Caco-2 (cell line): ENCODE data around the gene MAB21L3. TPM values are rescaled to one million over a fixed set of nuclear protein-coding genes. Genes with fewer than 3 reads are reported as not detected.
A peak's percentile ranks its signal among the peaks of the same experiment; 100 is the strongest.

Experiments
- Bru-seq: library from RNA; stranded (reverse); fragments of 400-500 nt; gene quantifications from one replicate; lab custom pipeline; 2021; lab: Mats Ljungman, UMichigan
- BruChase-seq, 2 experiments: library from RNA; stranded (reverse); fragments of 400-500 nt; gene quantifications; one replicate each; lab custom pipeline; 2021; lab: Mats Ljungman, UMichigan
- BruUV-seq: library from RNA; stranded (reverse); fragments of 400-500 nt; replicated peaks from 2 replicates; lab custom pipeline; 2021; lab: Mats Ljungman, UMichigan
- CTCF ChIA-PET: fragments of 300-600 bp; sonication (Branson Sonifier 250); formaldehyde crosslinking; loops from one replicate; lab custom pipeline; 2022; ENCODE audit warnings: antibody characterized with exemption; lab: Charles Lee
- POLR2A ChIA-PET: fragments of 300-600 bp; sonication (Branson Sonifier 250); formaldehyde crosslinking; loops from one replicate; lab custom pipeline; 2022; ENCODE audit warnings: antibody characterized with exemption; lab: Charles Lee
- DNase-seq, 2 experiments: peaks; one replicate each; pipeline versions ENCODE4 v3.0.0 to v3.0.0-alpha.2; 2020 to 2022
- H3K27me3 ChIP-seq: replicated peaks from 2 replicates; pipeline ENCODE4 v1.6.0; 2011; ENCODE audit warnings: low read length; ENCODE audit not compliant: control insufficient read depth, insufficient read depth
- H3K36me3 ChIP-seq: 2 replicates; pipeline ENCODE4 v1.5.1; 2011; ENCODE audit warnings: low read length; ENCODE audit not compliant: control insufficient read depth, insufficient read depth
- H3K4me1 ChIP-seq: fragments of 250-450 bp; sonication (Bioruptor Pico); 2 replicates; pipeline ENCODE4 v1.5.1; 2020; ENCODE audit warnings: mild to moderate bottlenecking
- H3K4me3 ChIP-seq: 2 replicates; pipeline ENCODE4 v1.5.1; 2011; ENCODE audit warnings: low read depth, mild to moderate bottlenecking, control low read depth, low read length
- H3K9me3 ChIP-seq: fragments of 250-450 bp; sonication (Bioruptor Pico); 2 replicates; pipeline ENCODE4 v1.5.1; 2020; ENCODE audit warnings: mild to moderate bottlenecking, moderate library complexity
- H3K27ac Mint-ChIP-seq: one replicate; pipeline ENCODE4 v1.8.0; 2022; ENCODE audit warnings: mixed read lengths; ENCODE audit not compliant: unreplicated experiment
- H3K27me3 Mint-ChIP-seq: one replicate; pipeline ENCODE4 v1.8.0; 2022; ENCODE audit warnings: mixed read lengths; ENCODE audit not compliant: insufficient read depth, unreplicated experiment
- H3K36me3 Mint-ChIP-seq: one replicate; pipeline ENCODE4 v1.8.0; 2022; ENCODE audit warnings: mild to moderate bottlenecking, mixed read lengths; ENCODE audit not compliant: insufficient read depth, unreplicated experiment
- H3K4me1 Mint-ChIP-seq: one replicate; pipeline ENCODE4 v1.8.0; 2022; ENCODE audit warnings: low read depth, mixed read lengths; ENCODE audit not compliant: unreplicated experiment
- H3K4me3 Mint-ChIP-seq: one replicate; pipeline ENCODE4 v1.8.0; 2022; ENCODE audit warnings: mild to moderate bottlenecking, moderate library complexity, mixed read lengths; ENCODE audit not compliant: unreplicated experiment
- H3K9me3 Mint-ChIP-seq: one replicate; pipeline ENCODE4 v1.8.0; 2022; ENCODE audit warnings: mixed read lengths; ENCODE audit not compliant: unreplicated experiment
- intact Hi-C: fragments of 100-400 bp; cut with micrococcal nuclease; formaldehyde crosslinking; loops from one replicate; pipeline ENCODE4 v1.10.0; 2022; ENCODE audit not compliant: unreplicated experiment
- long read RNA-seq: library from polyadenylated mRNA; stranded (forward); transcript quantifications from one replicate; pipeline ENCODE4 v2.0.0, GENCODE V29; 2022
- total RNA-seq: library from RNA; stranded (reverse); gene quantifications from 2 replicates; pipeline ENCODE4 v1.2.3, GENCODE V29; 2022
- TF ChIP-seq, protein P1 (sequence below), 2 experiments: fragments of 200-600 bp in 1 of 2; IDR thresholded peaks; 1 replicate in 1 of 2; 2 replicates in 1 of 2; pipeline versions ENCODE4 v1.5.1 to v1.8.0; 2011 to 2022; ENCODE audit warnings: antibody characterized with exemption in 1 of 2, control low read depth in 1 of 2, inconsistent platforms in 1 of 2, low read depth in 1 of 2, low read length in 1 of 2, mild to moderate bottlenecking in 1 of 2, moderate library complexity in 1 of 2; ENCODE audit not compliant: insufficient read depth in 1 of 2, severe bottlenecking in 1 of 2, unreplicated experiment in 1 of 2

Gene MAB21L3
- total RNA-seq (0.26 and 0.66 TPM in 2 replicates), Bru-seq, nascent RNA (percentile 26 among the genes with signal in this experiment), BruChase-seq, experiment 1, labeled RNA remaining after a 2-hour chase (percentile 26 among the genes with signal in this experiment), BruChase-seq, experiment 2, labeled RNA remaining after a 6-hour chase (percentile 22 among the genes with signal in this experiment)
- long read RNA-seq, result 0 reads

DNA sequence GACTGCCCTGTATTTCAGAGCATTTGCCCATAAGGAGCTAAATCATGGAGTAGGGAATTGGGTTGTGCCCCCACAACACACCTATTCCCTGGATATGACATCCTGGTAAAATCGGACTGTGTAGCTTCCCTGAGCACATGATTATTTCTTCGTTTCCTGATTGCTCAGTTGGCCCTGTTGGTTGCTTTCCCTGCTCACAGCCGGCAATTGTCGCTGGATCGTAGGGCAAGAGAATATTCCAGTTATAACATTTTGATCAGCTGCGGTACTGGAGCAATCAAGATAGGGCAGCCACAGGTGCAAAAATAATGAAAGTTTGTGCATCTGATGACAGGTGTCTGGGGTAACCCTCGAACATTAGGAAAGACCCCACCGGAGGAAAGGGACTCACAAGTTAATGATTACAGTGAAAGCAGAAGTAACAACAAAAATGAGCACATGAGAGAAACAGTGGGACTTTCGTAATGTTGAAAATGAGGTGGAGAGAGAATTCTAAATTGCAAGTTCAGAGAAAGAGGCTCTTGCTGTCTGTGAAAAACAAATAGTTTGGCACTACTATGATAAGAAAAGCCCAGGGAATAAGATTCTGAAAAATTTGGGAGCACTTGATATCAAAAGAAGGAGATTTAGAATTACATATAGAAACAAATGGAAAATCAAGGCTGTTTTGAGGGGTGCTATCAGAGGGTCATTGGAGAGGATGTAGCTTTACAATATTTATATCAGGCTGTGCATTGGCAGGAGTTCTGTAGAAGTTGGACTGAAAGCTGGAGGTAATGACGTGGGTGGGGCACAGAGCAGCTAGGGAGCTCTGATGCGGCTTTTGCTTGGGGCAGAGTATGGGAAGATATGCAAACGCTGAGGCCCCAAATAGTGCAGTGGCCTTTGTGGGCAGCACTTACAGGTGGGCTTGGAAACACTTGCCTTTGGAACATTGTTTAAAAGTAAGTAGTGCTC, at the start of gene MAB21L3:
Gene MAB21L3 (plus strand): TSS at position 833 of the 957 bp plus-strand sequence. CDS start 1,217 bp downstream, outside the sequence.
- no peaks in the 10 kb centered on the region for H3K9me3 Mint-ChIP-seq
- H3K4me1 ChIP-seq, result peaks cover 33% of the 10 kb centered on the region
- CTCF ChIA-PET, result interaction anchor here (0.9 kb wide), 1 partner anchor 12 kb away, joined by 7 read pairs; no protein-coding TSS in a partner anchor
- H3K4me3 Mint-ChIP-seq, result peak within 1 kb of the TSS; percentile 51
- no TSS peak for BruUV-seq
- H3K27me3 ChIP-seq, result no peaks in the 10 kb centered on the region
- no peak for DNase-seq
- peaks cover 20% of the 10 kb centered on the region for H3K4me1 Mint-ChIP-seq
- H3K27me3 Mint-ChIP-seq, result no peaks in the 10 kb centered on the region
- POLR2A ChIA-PET, result no interaction called here
- TF ChIP-seq, protein P1, sequence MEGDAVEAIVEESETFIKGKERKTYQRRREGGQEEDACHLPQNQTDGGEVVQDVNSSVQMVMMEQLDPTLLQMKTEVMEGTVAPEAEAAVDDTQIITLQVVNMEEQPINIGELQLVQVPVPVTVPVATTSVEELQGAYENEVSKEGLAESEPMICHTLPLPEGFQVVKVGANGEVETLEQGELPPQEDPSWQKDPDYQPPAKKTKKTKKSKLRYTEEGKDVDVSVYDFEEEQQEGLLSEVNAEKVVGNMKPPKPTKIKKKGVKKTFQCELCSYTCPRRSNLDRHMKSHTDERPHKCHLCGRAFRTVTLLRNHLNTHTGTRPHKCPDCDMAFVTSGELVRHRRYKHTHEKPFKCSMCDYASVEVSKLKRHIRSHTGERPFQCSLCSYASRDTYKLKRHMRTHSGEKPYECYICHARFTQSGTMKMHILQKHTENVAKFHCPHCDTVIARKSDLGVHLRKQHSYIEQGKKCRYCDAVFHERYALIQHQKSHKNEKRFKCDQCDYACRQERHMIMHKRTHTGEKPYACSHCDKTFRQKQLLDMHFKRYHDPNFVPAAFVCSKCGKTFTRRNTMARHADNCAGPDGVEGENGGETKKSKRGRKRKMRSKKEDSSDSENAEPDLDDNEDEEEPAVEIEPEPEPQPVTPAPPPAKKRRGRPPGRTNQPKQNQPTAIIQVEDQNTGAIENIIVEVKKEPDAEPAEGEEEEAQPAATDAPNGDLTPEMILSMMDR (IDR thresholded peaks at IDR 0.05; ENCODE audit: insufficient read depth in 1 of 2, low read depth in 1 of 2, low read length in 1 of 2, severe bottlenecking in 1 of 2, unreplicated experiment in 1 of 2), result no peak
- no peaks in the 10 kb centered on the region for H3K36me3 ChIP-seq
- no peaks in the 10 kb centered on the region for H3K9me3 ChIP-seq
- H3K36me3 Mint-ChIP-seq, result no peaks in the 10 kb centered on the region
- peak within 1 kb of the TSS; percentile 43 for H3K27ac Mint-ChIP-seq
- intact Hi-C loops, result no loop called here
- H3K4me3 ChIP-seq, result no peak within 1 kb of the TSS

DNA sequence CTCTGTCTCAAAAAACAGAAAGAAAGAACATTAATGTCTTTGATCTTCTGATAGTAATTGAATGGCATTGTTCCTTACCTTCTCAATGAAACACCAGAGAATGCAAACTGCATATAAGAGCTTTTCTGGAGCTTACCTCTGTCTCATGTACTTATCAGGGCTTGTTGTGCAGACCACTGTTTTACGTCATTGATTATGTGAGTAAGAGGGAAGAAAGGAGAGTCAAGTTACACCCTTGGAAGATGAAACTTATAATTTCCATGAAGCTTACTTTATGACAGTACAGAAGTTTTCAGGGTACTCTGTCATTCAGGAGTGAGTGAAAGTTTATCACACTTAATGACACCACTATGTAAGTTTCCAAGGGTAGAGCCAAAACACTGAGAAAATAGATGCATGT, 49.0 kb upstream of the MAB21L3 start:
- CTCF ChIA-PET, result no interaction called here
- BruUV-seq, result no TSS peak
- Histone ChIP-seq H3K9me3 (no peaks in the 10 kb centered on the region), H3K36me3 (no peaks in the 10 kb centered on the region), H3K27me3 (no peaks in the 10 kb centered on the region), H3K4me3 (no peak overlapping the region), H3K4me1 (no peaks in the 10 kb centered on the region)
- H3K4me1 Mint-ChIP-seq, result peaks cover 5% of the 10 kb centered on the region
- no peaks in the 10 kb centered on the region for H3K36me3 Mint-ChIP-seq
- H3K27ac Mint-ChIP-seq, result no peak overlapping the region
- H3K9me3 Mint-ChIP-seq, result no peaks in the 10 kb centered on the region
- TF ChIP-seq, protein P1 (IDR thresholded peaks at IDR 0.05; ENCODE audit: insufficient read depth in 1 of 2, low read depth in 1 of 2, low read length in 1 of 2, severe bottlenecking in 1 of 2, unreplicated experiment in 1 of 2), result no peak
- intact Hi-C loops, result no loop called here
- peaks cover 6% of the 10 kb centered on the region for H3K27me3 Mint-ChIP-seq
- no peak for DNase-seq
- POLR2A ChIA-PET, result no interaction called here
- no peak overlapping the region for H3K4me3 Mint-ChIP-seq

DNA sequence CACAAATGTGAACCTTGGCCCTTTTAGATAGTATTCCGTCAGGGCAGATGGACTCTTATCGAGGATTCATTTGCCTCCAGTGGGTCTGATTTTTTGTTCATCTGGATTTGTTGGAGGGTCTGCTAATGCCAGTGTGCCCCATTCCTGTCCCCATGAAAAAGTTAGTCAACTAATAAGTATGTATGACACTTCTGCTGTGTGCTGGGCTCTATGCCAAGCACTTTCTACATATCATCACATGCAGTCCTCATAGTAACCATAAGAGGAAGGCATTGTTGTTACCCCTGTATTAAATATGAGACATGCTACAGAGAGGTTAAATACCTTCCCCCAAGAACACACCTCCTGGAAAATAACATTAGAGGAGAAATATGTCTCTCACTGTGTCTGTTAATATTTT, 46.6 kb upstream of the MAB21L3 start:
- no TSS peak for BruUV-seq
- Mint-ChIP-seq H3K4me3 (no peak overlapping the region), H3K27ac (no peak overlapping the region), H3K4me1 (peaks cover 5% of the 10 kb centered on the region), H3K9me3 (no peaks in the 10 kb centered on the region), H3K36me3 (no peaks in the 10 kb centered on the region), H3K27me3 (peaks cover 6% of the 10 kb centered on the region)
- Histone ChIP-seq H3K27me3 (no peaks in the 10 kb centered on the region), H3K4me1 (no peaks in the 10 kb centered on the region), H3K4me3 (no peak overlapping the region), H3K9me3 (no peaks in the 10 kb centered on the region), H3K36me3 (no peaks in the 10 kb centered on the region)
- TF ChIP-seq, protein P1 (IDR thresholded peaks at IDR 0.05; ENCODE audit: insufficient read depth in 1 of 2, low read depth in 1 of 2, low read length in 1 of 2, severe bottlenecking in 1 of 2, unreplicated experiment in 1 of 2), result no peak
- ChIA-PET CTCF (no interaction called here), POLR2A (no interaction called here)
- no peak for DNase-seq
- intact Hi-C loops, result no loop called here
